Activated naive CD4-positive, alpha-beta T cell treated with Interleukin-2 at 50 U/mL for 16 hours (primary cell): ENCODE measurements around the gene COL18A1.
"Not testable (repeated sequence)": the region's sequence is repeated elsewhere in the genome, so short reads cannot be mapped to it uniquely, and the experiment has no call there.

Experiments
- DNase-seq: peaks from one replicate; pipeline ENCODE4 v3.0.0-alpha.2; 2020

COL18A1 gene

DNA sequence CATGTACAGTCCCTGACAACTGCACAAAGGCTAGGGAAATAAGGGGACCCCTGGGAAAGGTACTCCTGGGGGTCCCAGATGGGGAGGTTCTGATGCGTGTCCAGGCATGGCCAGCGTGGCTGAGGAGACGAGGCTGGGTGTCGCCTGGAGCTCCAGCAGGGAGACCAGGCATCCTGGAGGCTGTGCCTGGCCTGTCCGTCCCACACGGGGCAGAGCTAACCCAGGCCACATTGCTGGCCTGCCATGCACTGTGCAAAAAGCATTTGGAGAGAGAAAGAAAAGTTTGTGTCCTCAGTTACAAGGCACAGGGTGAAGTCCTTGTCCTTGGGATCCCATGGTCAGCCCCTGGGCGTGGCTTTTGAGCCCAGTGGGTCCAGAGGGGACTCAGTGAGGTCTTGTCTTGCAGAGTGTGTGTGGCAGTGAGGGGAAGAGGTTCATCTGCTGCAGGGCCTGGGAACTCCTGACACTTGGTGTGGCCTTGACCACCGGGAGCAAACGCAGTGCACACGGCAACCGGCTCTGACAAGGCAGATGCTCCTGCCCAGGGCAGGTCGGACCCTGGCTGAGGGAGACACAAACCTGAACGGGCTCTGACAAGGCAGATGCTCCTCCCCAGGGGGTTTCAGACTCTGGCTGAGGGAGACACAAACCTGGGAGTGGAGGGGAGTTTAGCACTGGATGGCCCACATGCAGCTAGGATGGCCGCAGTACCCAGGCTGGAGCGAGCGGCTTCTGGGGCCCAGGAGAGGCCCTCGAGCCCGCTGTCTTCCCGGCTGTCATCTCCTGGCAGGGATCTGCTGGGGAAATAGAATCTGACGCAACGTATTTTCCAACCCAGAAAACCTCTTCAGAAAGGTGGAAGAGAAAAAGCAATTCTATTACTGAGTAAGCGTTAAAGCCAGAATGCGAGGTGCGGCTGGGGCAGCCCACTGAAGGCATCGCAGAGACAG, 37.3 kb upstream of the COL18A1 start:
- DNase-seq, result no peak

GRCh38 chr21:45369018-45369417, 35.9 kb upstream of the COL18A1 start:
- not testable (repeated sequence) for DNase-seq

- DNase-seq, result no peak
These were observed 34.4 kb upstream of the COL18A1 start for GRCh38 chr21:45370575-45370974.

- DNase-seq, result no peak
These were observed 33.9 kb upstream of the COL18A1 start for GRCh38 chr21:45371081-45371480.

GRCh38 chr21:45371655-45372054, 33.3 kb upstream of the COL18A1 start:
- no peak for DNase-seq

GRCh38 chr21:45372732-45373355, 32.1 kb upstream of the COL18A1 start:
- DNase-seq, result no peak

GRCh38 chr21:45373991-45374816, 30.8 kb upstream of the COL18A1 start:
- DNase-seq, result no peak

GRCh38 chr21:45374826-45375455, 30.0 kb upstream of the COL18A1 start:
- DNase-seq, result no peak

- DNase-seq, result no peak
These were observed 28.3 kb upstream of the COL18A1 start for GRCh38 chr21:45376459-45377324.

- no peak for DNase-seq
These were observed 27.6 kb upstream of the COL18A1 start for GRCh38 chr21:45377325-45377709.

GRCh38 chr21:45377866-45378257, 27.1 kb upstream of the COL18A1 start:
- DNase-seq, result no peak

DNA sequence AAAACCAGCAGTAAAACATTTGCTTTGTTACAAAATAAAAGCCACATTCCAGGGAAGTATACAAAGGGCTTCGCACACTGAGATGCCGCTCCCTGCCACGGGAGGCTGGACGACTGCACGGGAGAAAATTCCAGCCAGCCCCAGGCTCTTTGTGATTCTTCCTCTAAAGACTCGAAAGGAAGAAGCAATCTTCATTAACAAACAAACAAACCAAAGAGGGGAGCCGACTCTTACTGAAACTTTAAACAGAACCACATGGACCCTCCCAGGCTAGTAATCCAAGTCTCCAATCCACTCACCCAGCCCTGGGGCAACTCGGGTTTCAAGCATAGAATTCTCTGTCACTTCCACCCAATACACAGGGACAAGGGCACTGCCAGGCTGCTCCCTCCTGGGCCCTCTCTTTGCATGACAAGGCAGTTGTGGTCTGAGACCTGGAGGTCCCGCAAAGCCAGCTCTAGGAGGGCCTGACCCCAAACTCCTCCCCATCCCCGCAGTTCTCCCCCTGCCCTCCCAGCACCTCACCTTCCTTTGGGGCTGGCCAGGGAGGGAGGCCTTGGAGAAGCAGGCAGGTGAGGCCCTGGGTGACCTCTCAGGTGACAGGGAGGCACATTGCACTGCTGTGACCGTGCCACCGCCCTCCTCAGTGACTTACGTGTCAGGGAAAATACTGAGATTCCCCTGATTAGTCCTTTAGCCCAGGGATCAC, 26.6 kb upstream of the COL18A1 start:
- no peak for DNase-seq

DNA sequence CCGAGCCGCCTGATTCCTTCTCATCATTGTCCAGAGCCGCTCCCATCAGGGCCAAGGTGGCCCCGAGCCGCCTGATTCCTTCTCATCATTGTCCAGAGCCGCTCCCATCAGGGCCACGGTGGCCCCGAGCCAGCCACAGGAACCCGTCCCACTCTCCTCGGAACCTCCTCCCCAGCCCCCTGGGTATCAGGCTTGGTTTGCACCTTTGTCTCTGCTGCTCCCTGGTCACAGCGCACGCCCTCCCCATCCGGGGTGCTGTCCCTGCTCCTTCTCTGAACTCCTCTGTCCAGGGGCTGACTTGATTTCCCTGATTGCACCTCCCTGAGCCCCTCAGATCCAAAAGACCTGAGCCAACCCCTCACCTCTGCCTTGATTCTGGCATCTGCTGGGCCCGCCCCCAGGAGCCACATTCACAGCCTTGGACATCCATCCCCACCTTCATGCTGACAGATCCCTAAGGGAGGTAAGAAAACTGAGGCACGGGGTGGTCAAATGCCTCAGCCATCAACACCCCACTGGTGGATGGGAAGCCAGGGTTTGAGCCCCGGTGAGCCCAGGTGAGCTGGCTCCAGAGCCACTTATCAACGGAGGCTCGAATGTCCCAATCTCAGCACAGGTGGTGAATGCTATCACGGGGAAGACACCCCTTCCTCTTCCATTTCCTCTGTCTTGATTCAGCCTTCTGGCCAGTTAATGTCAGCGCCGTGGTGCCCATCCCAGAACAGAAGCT, 25.6 kb upstream of the COL18A1 start:
- no peak for DNase-seq

- no peak for DNase-seq
These were observed 25.0 kb upstream of the COL18A1 start for GRCh38 chr21:45379901-45380330.

DNA sequence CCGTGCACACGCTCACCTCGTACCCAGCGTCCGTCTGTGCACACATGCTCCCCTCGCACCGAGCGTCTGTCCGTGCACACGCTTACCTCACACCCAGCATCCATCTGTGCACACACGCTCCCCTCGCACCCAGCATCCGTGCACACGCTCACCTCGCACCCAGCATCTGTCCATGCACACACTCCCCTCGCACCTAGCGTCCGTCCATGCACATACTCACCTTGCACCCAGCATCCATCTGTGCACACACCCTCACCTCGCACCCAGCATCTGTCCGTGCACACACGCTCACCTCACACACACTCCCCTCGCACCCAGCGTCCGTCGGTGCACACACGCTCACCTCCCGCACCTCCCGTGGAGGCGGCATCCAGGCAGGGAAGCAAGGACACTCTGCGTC, 24.4 kb upstream of the COL18A1 start:
- no peak for DNase-seq

DNA sequence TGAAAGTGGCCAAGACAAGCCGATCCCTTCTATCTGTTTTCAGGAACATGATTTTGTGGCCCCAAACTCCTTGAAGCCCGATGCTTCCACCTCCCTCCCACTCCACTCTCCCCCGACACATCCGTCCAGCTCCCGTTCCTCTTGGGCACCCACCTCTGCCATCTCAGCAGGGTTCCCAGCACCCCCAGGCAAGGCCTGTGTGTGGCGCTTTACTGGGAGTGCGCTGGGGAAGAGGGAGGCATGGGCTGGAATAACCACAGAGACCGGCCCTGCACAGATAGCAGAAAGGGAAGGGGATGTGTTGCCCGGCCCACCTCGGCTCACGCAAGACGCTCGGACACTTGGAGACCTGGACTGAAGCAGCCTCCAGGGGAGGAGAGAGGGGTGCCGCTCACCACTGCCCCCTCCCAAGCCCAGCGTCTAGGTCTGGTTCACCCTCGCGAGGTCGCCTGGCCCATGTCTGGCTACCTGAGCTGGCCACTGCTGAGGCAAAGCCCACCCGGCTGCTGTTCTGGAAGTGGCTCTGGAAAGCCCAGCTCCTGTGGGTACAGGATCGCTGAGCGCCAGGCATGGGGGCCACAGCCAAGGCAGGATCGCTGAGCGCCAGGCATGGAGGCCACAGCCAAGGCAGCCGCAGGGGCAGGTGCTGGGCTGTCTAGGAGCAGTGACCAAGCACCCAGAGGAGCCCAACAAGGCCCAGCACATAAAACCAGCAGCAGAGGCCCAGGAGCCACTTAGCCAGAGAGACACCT, 23.8 kb upstream of the COL18A1 start:
- DNase-seq, result no peak

DNA sequence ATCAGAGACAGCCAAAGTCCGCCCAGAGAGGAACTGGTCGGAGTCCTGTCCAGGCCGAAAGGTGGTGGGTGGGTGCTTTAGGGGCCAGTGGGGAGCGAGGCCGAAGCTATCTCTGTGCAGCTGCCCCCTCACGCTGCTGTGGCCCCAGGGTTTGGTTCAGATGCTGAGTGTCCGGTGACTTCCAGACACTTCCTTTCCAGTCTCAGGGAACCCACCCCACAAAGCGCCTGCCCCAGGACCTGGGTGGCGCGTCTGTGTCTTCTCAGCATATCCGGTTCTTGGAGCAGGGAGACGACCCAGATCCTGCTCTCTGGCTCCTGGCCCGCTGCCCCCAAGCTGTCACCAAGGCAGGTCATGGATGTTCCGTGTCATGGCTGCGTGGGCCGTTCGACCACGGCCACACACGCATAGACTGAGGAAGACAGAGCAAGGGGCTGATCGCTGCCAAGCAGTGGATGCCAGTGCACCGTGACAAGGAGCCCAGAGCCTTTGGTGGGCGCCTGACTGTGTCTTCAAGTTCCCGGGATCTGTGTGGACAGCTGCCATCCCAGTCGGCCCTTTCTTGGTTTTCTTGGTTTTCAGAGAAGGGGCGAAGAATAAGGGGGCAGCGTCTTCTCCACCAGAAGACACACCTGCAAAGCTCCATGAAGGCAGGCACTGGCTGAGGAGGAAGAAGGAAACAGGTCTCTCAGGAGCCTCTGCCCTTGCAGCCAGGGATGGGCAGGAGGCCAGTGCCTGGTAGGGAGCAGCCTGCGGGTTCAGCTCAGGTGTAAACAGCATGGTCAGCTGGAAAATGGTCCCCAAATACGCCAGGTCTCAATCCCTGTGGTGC, 22.9 kb upstream of the COL18A1 start:
- DNase-seq, result no peak

GRCh38 chr21:45382697-45382997, 22.3 kb upstream of the COL18A1 start:
- no peak for DNase-seq

DNA sequence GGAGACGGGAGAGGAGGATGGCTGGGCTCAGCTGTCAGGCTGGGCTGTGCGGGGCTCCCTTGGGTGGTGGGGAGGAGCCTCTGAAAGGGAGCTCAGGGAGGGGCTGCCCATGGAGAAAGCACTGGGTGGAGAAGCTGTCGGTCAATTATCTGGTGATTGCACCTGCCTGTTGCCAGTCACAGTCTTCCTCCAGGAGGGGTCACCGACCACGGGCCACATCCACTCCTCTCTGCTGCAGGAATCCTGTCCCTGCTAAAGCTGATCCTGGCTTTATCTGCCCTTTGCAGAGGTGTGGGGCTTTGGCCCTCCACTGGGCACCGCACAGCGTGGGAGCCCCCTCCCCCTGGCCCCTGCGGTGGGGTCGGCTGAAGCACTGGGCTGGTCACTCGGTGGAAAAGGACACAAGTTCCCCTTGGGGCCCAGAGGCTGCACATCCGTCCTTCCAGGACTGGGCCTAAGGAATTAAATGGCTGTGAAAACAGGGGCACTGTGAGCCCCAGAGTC, 21.8 kb upstream of the COL18A1 start:
- no peak for DNase-seq
